ENCODE measurements around the gene LRRC17. TPM values are rescaled to one million over a fixed set of nuclear protein-coding genes. Genes with fewer than 3 reads are reported as not detected.

The LRRC17 gene
- total and polyA plus RNA-seq, 9 of the 15 experiments (the other 6 are each of a cell fraction or from before 2014, with no cell fraction given), result 0.03 to 0.18 (median 0.12) TPM; not detected in 5

- TF ChIP-seq ZNF512 (tag; IDR thresholded peaks at IDR 0.05) (no peak), ZNF280A (IDR thresholded peaks at IDR 0.05; ENCODE audit: low read depth, partially characterized antibody) (no peak), ZNF444 (CRISPR knock-in tag; IDR thresholded peaks at IDR 0.05) (no peak), POLR2AphosphoS2 (IDR thresholded peaks at IDR 0.05; ENCODE audit: low read length) (no peak), CHAMP1 (IDR thresholded peaks at IDR 0.05) (no peak), FOXP4 (CRISPR knock-in tag; IDR thresholded peaks at IDR 0.05; ENCODE audit: borderline replicate concordance) (no peak), ARHGAP35 (IDR thresholded peaks at IDR 0.05; ENCODE audit: partially characterized antibody) (no peak), VEZF1 (CRISPR knock-in tag; IDR thresholded peaks at IDR 0.05) (no peak), ZBTB7A (IDR thresholded peaks at IDR 0.05; ENCODE audit: borderline replicate concordance, control insufficient read depth, low read depth, low read length) (peak; percentile 32; the same call in 1 of the 2 replicates), ATF7 (IDR thresholded peaks at IDR 0.05) (no peak), CBX8 (IDR thresholded peaks at IDR 0.05; ENCODE audit: borderline replicate concordance, extremely low read depth, low read depth, low read length, poor library complexity, severe bottlenecking) (no peak), HMGN3 (IDR thresholded peaks at IDR 0.05; ENCODE audit: borderline replicate concordance, extremely low read depth, insufficient read length, low read depth, low read length) (no peak), IRF9 (tag; IDR thresholded peaks at IDR 0.05) (no peak), RAD51 (IDR thresholded peaks at IDR 0.05; ENCODE audit: borderline replicate concordance, low read depth) (no peak), SNIP1 (IDR thresholded peaks at IDR 0.05; ENCODE audit: low read depth) (no peak)
Observed at GRCh38 chr7:102992509-102992937, 79.7 kb downstream of the LRRC17 start (continued).
